Fibroblast of villous mesenchyme (primary cell): ENCODE data around the gene STK10. TPM values are rescaled to one million over a fixed set of nuclear protein-coding genes. Genes with fewer than 3 reads are reported as not detected.

Source experiments
- DNase-seq: peaks from one replicate; pipeline ENCODE4 v3.0.0-alpha.2; 2010; ENCODE audit warnings: low read depth
- H3K4me3 ChIP-seq: 2 replicates; pipeline ENCODE4 v1.5.1; 2011; ENCODE audit warnings: low read depth, mild to moderate bottlenecking, low read length
- total RNA-seq: library from RNA; depleted of rRNA; stranded (reverse); fragments of >200 nt; gene quantifications from 2 replicates; pipeline ENCODE4 v1.2.3, GENCODE V29; 2012
- TF ChIP-seq, protein P1 (sequence below): IDR thresholded peaks from 2 replicates; pipeline ENCODE4 v1.5.1; 2012; ENCODE audit warnings: low read depth, mild to moderate bottlenecking, low read length; ENCODE audit not compliant: insufficient read depth

STK10 gene
- total RNA-seq, 1 donor = 32.4 TPM

DNA sequence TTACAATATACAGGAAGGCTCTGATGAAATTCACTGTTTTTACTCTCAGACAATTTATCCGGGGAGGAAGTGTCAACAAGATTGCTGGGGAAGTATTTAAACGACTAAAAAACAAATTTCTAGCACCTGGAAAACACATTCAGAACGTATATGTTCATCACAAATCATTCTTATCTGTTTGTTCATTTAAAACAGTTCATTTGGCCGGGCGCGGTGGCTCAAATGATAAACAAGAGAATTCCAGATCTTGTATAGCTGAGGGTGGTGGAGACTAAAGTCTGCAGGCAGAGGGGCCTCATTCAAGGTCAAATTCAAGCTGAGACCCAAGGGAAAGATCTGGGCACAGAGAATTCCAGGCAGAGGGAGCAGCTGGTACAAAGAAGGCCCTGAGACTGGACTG, 90.0 kb downstream of the STK10 start:
- DNase-seq = peak; percentile 34
- TF ChIP-seq, protein P1, sequence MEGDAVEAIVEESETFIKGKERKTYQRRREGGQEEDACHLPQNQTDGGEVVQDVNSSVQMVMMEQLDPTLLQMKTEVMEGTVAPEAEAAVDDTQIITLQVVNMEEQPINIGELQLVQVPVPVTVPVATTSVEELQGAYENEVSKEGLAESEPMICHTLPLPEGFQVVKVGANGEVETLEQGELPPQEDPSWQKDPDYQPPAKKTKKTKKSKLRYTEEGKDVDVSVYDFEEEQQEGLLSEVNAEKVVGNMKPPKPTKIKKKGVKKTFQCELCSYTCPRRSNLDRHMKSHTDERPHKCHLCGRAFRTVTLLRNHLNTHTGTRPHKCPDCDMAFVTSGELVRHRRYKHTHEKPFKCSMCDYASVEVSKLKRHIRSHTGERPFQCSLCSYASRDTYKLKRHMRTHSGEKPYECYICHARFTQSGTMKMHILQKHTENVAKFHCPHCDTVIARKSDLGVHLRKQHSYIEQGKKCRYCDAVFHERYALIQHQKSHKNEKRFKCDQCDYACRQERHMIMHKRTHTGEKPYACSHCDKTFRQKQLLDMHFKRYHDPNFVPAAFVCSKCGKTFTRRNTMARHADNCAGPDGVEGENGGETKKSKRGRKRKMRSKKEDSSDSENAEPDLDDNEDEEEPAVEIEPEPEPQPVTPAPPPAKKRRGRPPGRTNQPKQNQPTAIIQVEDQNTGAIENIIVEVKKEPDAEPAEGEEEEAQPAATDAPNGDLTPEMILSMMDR = no peak
- H3K4me3 ChIP-seq = no peak overlapping the region

DNA sequence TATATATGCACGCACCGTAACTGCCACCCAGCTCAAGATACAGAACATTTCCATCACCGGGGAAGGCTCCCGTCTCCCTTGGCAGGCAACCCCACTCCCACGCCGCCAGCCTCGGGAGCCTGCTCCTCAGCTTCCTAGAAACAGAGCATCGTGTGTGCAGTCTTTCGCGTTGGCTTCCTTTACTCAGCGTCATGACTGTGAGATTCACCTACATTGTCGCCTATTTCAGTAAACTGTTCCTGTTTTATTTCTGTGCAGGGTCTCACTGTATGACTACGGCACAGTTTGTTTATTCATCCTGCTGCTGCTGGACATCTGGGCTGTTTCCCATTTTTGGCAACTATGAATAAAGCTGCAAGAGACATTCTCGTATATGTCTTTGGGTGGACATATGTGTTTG, 90.7 kb downstream of the STK10 start:
- TF ChIP-seq, protein P1 = no peak
- no peak overlapping the region for H3K4me3 ChIP-seq
- DNase-seq = peak; percentile 69

DNA sequence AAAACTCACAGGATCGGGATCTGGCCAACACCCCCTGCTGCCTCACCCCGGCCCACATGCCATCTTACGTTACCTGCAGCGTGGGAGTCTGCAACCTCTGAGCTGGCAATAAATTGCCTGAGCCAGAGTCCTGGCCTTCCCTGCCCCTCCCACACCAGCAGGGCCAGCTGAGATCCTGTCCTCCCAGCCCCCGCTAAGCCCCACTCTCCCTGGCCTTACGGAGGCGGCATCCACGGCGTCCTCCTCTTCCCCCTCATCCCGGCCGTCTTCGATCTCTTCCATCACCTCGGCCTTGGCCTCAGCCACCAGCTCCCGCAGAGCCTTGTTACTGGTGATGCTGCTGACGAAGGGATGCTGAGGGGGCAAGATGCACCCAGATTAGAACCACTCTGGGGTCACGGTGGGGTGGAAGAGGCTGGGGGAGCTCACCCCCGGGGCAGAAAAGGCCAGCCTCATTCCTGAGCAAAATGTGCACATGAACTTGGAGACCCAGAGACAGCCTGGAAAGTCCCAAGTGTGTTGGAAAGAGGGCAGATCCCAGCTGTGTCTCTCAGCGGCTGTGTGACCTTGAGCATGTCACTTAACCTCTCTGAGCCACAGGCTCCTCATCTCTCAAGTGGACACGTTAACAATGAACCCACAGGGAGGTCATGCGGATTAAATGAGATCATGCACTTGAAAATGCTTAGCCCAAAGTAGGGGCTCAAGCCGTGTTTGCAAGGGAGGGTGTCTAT, 91.7 kb downstream of the STK10 start:
- TF ChIP-seq, protein P1 = no peak
- DNase-seq = no peak
- H3K4me3 ChIP-seq = no peak overlapping the region

DNA sequence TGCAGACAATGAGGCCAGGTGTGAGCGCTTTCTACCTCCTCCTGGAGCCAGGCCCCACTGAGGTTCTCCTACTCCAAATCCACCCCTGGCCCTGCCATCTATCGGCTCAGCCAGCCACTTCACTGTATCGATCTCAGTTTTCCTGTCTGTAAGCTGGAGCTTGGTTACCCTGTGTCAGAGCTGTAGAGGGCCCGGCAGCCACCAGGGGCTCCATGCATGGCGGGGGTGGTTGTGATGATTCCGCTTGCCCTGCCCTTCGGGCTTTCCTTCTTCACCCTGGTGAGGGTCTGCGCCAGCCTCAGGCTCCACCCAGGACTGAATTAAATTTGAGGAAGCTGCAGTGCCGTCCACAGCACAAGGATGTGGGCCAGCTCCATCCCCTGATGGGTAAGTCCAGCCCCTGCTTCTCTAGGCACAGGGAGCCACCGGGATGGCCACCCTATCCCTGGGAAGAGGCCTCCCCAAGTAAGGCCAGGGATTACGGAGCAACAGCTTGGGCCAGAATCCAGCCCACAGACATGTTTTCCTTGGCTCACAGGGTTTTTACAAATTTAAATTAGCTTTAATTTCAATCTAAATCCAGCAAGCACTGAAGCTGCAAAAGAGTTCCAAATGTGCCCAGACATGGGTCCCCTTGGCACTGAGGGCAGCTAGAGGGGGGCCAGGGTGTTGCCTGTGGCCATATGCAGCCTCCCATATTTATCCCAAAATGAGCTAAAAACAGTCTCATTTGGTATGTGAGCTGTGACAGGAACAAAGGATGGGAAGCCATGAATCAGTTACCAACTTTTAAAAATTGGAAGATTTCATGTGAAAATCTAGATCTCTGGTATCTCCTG, 92.4 kb downstream of the STK10 start:
- no peak for DNase-seq
- TF ChIP-seq, protein P1 = no peak

DNA sequence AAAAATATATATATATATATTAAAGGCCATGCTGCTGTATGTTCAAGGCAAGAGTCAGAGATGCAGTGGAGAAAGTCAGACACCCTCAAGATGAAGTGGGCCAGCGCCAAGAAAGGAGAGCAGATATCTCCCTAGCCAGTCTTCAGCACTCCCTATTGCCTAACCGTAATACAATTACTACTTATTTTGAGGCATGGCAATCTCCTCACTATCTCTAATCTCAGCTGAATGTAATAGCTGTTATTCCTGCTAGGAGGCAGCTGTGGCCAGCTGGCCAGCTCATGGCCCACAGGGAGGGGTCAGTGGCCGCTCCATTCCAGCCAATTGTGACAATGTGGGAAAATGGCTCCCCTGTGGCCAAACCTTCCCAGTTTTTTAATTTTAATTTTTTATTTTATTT, 94.1 kb downstream of the STK10 start:
- peak; percentile 67 for DNase-seq
- no peak overlapping the region for H3K4me3 ChIP-seq
- TF ChIP-seq, protein P1 = no peak

More for the DNA sequence above, 92.4 kb downstream of the STK10 start:
- H3K4me3 ChIP-seq = no peak overlapping the region

DNA sequence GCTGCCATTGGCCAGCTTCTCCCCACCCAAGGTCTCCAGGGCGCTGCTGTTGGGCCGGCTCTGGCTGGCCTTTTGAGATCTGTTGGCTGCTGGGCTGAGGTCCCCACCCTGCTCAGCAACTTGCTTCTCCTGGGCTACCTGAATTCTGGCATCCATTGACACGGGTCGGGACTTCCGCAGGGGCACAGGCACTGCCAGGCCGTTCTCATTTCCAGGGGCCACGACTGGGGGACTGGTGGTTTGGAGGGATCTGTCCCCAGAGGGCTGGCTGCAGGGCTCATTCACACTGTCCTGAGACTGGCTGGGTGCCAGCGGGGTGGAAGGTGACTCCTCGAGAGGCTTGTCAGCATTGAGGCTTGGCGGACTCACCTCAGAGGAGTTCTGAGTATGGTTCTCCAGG, 94.5 kb downstream of the STK10 start:
- H3K4me3 ChIP-seq = no peak overlapping the region
- no peak for DNase-seq
- TF ChIP-seq, protein P1 = no peak
